Effector memory CD4-positive, alpha-beta T cell (primary cell): ENCODE measurements around the gene PCDHGC5.

Experiments used
- DNase-seq, 3 donors: peaks; one replicate each; pipeline ENCODE4 v3.0.0-alpha.2; 2020
- H3K27ac ChIP-seq: 2 replicates; pipeline ENCODE4 v1.7.0; 2013; ENCODE audit warnings: mild to moderate bottlenecking, low read length, moderate library complexity; ENCODE audit not compliant: insufficient read depth, poor library complexity, severe bottlenecking
- H3K27me3 ChIP-seq: replicated peaks from 2 replicates; pipeline ENCODE4 v1.7.0; 2013; ENCODE audit warnings: mild to moderate bottlenecking, low read length; ENCODE audit not compliant: insufficient read depth, control insufficient read depth, poor library complexity, severe bottlenecking
- H3K36me3 ChIP-seq: 2 replicates; pipeline ENCODE4 v1.7.0; 2013; ENCODE audit warnings: mild to moderate bottlenecking, low read length, moderate library complexity; ENCODE audit not compliant: control insufficient read depth, insufficient read depth
- H3K4me1 ChIP-seq: 2 replicates; pipeline ENCODE4 v1.7.0; 2013; ENCODE audit warnings: low read length, mild to moderate bottlenecking; ENCODE audit not compliant: control insufficient read depth, insufficient read depth, poor library complexity, severe bottlenecking
- H3K4me3 ChIP-seq: 2 replicates; pipeline ENCODE4 v1.7.0; 2013; ENCODE audit warnings: low read length, low read depth, mild to moderate bottlenecking; ENCODE audit not compliant: insufficient read depth, poor library complexity, severe bottlenecking
- H3K9me3 ChIP-seq: 2 replicates; pipeline ENCODE4 v1.7.0; 2013; ENCODE audit warnings: mild to moderate bottlenecking, low read length, moderate library complexity; ENCODE audit not compliant: control insufficient read depth

Gene PCDHGC5

DNA sequence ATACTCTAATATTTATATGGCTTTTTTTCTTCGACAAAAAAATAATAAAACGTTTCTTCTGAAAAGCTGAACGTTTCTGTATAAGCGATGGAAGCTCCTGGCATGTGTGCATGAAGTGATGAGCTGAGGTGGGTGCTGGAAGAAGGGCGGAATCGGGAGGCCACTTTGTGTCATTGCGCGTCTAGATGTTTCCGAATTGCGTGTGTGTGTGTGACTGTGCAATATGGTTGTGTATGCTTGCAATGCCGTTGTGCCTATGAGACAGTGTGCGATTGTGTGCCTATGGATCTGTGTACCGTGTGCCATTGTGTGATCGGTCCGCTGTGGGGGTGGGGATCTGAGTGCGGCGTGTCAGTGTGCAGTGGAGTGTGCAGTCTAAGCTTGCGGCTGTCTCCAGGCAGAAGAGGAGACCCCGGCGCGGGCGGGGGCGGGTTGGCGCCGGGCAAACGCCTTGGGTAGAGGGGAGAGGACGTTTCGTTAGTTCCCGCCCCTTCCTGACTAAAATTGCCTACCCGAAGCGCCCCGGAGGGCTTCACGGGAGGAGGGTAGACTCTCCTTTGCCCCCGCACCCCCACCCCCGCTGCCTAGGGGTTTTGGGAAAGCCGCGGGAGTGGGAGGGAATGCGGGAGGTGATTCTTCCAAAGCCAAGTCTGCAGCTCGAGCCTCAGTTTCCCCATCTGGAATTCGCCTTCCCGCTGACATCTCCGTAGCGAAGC lies 24.2 kb downstream of the PCDHGC5 start:
- peaks cover 30% of the 10 kb centered on the region for H3K36me3 ChIP-seq
- DNase-seq: no peak
- H3K4me3 ChIP-seq: peak overlapping the region; percentile 56
- H3K27ac ChIP-seq: no peak overlapping the region
- H3K9me3 ChIP-seq: no peaks in the 10 kb centered on the region
- no peaks in the 10 kb centered on the region for H3K27me3 ChIP-seq
- H3K4me1 ChIP-seq: peaks cover 22% of the 10 kb centered on the region

DNA sequence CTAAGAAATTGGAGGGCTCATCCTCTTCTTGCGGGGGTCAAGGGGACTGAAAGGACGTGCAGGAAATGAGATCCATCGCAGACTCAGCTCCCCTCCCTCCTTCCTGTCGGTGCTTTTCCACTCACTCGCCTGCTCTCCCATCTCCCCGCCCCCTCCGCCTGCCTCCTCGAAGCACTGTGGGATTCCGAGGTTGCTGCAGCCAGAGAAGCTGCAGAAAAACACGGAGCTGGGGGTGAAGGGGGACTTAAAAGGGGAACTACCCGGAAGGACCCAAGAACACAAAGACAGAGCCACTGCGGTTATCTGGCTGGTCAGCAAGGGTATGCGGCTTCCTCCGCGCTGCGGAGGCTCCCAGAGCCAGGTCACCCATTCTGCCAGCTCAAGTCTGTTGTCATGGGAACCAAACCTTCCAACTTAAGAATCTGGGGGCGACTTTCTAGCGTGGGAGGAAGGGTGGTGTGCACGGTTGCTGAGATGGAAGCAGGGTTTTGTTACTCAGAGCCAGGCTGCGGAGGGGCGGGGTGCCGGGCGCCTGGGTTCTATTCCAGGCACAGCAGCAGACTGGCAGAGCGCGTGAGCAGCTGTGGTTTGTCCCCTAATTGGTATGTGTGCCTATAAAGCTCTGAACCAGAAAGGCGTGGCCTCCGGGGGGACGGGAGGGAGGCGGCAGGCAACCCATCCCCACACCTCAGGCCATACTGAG lies 24.9 kb downstream of the PCDHGC5 start:
- Histone ChIP-seq H3K36me3 (peaks cover 37% of the 10 kb centered on the region), H3K4me1 (peaks cover 22% of the 10 kb centered on the region), H3K9me3 (no peaks in the 10 kb centered on the region), H3K27ac (no peak overlapping the region), H3K4me3 (peak overlapping the region; percentile 56), H3K27me3 (no peaks in the 10 kb centered on the region)
- DNase-seq: no peak

DNA sequence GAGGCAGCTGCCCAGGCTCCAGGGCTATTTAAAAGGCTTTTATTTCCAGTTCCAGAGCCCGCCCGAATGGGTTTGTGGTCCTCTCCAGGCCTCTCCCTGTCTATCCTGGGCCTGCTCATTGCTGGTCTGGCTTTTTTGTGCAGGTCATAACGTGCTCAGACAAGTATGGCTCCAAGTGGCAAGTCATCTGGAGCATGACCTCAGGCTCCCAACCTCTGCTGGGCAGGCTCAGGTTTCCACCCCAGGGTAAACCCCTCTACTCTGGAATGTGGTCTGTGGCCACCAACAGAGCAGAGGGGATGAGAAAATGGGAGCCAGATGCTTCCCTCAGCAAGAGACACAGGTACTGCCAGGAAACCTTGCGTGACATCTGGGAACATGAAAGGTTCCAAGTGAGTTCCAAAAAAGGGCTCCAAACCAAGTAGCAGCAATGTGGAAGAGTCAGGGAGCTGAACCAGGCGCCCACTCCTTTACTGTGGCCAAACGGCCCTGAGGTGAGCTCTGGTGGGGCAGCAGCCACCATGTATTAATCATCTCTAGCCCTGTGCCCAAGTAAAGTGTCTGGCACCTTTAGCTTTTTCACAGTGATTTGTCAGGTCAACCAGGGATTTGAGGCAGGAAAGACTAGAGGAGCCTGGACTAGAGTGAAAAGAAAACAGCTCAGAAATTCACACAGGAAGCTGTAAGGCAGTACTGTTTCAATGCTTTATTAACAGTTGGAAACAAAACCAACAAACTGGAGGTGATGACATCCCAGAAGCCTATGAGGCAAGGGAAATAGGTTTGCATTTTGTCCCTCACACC lies 25.7 kb downstream of the PCDHGC5 start:
- Histone ChIP-seq H3K27me3 (no peaks in the 10 kb centered on the region), H3K9me3 (no peaks in the 10 kb centered on the region), H3K4me3 (no peak overlapping the region), H3K36me3 (peaks cover 45% of the 10 kb centered on the region), H3K4me1 (peaks cover 22% of the 10 kb centered on the region), H3K27ac (no peak overlapping the region)
- DNase-seq: no peak

DNA sequence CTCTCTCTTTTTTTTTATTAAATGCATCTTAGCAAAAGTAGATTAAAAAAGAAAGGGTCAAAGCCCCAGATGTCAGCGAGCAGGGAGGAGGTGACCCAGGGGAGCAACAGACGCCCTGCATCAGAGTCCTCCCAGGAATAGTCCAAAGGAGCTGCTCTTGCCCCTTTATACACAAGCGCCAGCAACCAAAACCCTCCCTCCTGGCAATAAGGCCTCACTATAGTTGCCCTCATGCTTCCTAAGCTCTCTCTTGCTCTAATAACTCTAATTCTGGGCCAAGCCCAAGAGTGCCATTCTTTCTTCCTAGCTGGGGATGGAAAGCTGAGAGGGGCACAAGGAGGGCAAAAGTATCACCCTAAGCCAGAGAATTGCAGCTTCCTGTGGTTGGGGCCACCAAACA lies 26.3 kb downstream of the PCDHGC5 start:
- Histone ChIP-seq H3K27me3 (no peaks in the 10 kb centered on the region), H3K4me1 (peaks cover 22% of the 10 kb centered on the region), H3K36me3 (peaks cover 50% of the 10 kb centered on the region), H3K27ac (no peak overlapping the region), H3K9me3 (no peaks in the 10 kb centered on the region), H3K4me3 (no peak overlapping the region)
- no peak for DNase-seq

DNA sequence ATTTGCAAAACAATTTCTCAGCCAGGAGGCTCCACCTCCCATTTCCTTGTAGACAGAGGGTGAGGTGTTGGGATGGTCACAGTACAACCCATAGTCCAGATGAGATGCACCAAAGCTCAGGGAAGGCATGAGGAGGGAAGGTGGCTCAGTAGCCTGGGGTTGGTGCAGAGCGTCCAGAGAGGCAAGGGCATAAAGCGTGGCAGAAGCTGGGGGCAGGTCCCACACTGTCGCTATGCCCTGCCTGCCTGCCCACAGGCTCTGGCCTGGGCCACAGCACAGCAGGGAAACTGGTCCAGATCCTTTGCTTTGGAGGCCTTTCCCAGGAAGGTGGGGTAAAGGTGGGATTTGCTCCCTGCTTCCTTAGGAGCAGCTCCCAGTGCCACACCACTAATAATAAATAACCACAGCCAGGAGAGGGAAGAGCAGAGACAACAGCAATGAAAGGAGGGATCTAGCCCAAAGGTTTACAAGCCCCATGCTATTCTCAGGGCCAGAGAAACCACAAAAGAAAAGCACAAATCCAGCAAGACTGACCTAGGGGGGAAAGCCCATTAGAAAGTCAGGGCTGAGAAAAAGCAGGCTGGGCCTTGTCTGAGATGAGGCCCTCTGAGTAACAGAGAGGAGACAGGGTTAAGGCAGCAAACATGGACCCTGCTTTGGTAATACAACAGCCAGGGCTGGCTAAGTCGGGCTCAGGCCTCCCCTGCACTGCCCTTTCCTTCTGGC lies 27.2 kb downstream of the PCDHGC5 start:
- no peaks in the 10 kb centered on the region for H3K27me3 ChIP-seq
- no peak overlapping the region for H3K27ac ChIP-seq
- H3K4me3 ChIP-seq: no peak overlapping the region
- H3K9me3 ChIP-seq: no peaks in the 10 kb centered on the region
- peaks cover 22% of the 10 kb centered on the region for H3K4me1 ChIP-seq
- H3K36me3 ChIP-seq: peaks cover 58% of the 10 kb centered on the region
- DNase-seq: no peak

DNA sequence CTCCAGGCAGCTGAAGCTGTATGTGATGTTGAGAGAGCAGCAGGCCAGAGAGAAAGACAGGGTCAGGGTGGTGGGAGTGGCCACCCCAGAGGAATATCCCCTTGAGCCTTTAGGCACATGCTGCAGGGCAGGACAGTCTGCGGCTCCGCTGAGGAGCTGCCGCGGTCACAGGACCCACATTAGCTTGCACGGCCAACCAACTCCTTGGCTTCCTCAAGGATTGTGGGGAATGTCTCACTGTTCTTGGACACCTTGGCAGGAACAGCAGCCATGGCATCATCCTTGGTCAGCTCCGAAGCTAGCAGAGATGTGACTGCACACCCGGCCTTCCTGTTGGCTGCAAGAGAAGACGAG lies 27.8 kb downstream of the PCDHGC5 start:
- DNase-seq: no peak
- Histone ChIP-seq H3K36me3 (peaks cover 64% of the 10 kb centered on the region), H3K9me3 (no peaks in the 10 kb centered on the region), H3K27me3 (no peaks in the 10 kb centered on the region), H3K27ac (no peak overlapping the region), H3K4me1 (peaks cover 22% of the 10 kb centered on the region), H3K4me3 (no peak overlapping the region)

DNA sequence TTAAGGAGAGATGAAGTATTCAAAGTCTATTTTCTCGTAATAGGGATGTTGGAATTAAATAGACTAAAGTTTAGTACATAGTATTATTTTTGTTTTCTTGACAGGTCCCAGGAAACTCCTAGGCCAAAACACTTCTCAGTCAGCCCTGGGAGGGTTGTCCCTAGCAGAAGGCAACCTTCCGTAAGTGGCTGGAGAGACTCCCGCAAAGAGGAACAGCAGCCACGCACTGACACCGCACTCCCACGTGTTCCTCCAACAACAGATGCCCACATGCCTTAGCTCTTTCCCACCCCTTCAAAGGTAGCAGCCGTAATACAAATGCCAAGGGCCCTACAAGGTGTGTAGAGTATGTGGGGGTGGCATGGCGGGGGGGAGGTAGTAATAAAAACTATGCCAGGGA lies 28.4 kb downstream of the PCDHGC5 start:
- peaks cover 70% of the 10 kb centered on the region for H3K36me3 ChIP-seq

DNA sequence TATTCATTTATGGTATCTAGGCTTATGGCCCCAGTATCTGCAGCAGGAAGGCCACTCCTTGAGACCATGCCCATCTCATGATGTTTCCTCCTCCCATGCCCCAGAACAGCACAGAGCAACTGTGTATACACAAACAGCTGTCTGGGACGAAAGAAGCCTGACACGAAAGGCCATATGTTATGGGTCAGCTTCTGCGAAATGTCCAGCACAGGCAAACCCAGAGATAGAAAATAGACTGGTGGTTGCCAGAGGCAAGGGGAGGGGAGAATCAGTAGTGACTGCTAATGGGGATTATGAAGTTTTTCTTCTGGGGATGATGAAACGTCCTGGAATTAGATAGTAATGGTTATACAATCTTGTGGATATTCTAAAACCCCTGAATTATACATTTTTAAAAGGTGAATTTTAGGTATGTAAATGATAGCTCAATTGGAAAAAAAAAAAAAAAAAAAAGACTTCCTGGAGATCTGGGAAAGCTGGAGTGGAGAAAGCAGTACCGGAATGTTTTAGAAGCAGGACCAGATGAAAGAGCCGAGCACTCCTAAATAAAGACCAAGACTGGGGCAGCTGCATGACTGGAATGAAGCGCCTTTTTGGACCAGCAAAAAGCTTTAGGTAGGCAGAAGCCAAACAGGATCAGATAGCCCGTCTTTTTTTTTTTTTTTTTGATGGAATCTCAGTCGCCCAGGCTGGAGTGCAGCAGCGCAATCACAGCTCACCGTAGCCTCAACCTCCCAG lies 29.2 kb downstream of the PCDHGC5 start:
- peaks cover 78% of the 10 kb centered on the region for H3K36me3 ChIP-seq
- peaks cover 16% of the 10 kb centered on the region for H3K4me1 ChIP-seq
- no peak overlapping the region for H3K27ac ChIP-seq
- no peak overlapping the region for H3K4me3 ChIP-seq
- no peaks in the 10 kb centered on the region for H3K9me3 ChIP-seq
- no peaks in the 10 kb centered on the region for H3K27me3 ChIP-seq
- DNase-seq: no peak

More for the DNA sequence above, 28.4 kb downstream of the PCDHGC5 start:
- Histone ChIP-seq H3K27ac (no peak overlapping the region), H3K4me3 (no peak overlapping the region), H3K9me3 (no peaks in the 10 kb centered on the region), H3K4me1 (peaks cover 20% of the 10 kb centered on the region), H3K27me3 (no peaks in the 10 kb centered on the region)
- DNase-seq: no peak

DNA sequence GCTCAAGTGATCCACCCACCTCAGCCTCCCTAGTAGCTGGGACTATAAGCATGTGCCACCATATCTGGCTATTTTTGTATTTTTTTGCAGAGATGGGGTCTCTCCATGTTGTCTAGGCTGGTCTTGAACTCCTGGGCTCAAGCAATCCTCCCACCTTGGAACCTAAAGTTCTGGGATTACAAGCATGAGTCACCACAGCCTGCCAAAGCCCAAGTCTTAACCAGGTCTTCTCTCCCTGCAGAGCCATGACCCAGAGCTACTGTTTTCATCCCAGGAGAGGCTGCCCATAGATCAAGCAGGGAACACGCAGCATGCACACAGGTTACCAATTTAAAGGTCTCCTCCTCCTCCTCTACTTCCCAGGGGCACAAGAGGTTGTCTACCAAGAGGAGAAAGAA lies 29.7 kb downstream of the PCDHGC5 start:
- no peaks in the 10 kb centered on the region for H3K27me3 ChIP-seq
- H3K4me3 ChIP-seq: no peak overlapping the region
- no peaks in the 10 kb centered on the region for H3K9me3 ChIP-seq
- peaks cover 83% of the 10 kb centered on the region for H3K36me3 ChIP-seq
- peaks cover 10% of the 10 kb centered on the region for H3K4me1 ChIP-seq
- no peak for DNase-seq
- H3K27ac ChIP-seq: no peak overlapping the region
